Caki2 (cell line): ENCODE data around the gene ATG4C. TPM values are rescaled to one million over a fixed set of nuclear protein-coding genes. Genes with fewer than 3 reads are reported as not detected.

Experiments used
- DNase-seq: peaks from one replicate; pipeline ENCODE4 v3.0.0-alpha.2; 2015; ENCODE audit warnings: low read depth
- in situ Hi-C: cut with HindIII; loops from 2 replicates; pipeline ENCODE4 v1.10.0; 2016; ENCODE audit warnings: low sequenced_read_pairs, low pct_unique_long_range_greater_than_20kb, mixed read lengths
- total RNA-seq: library from RNA; depleted of rRNA; stranded (reverse); fragments of >200 nt; shearing (Covaris generic); gene quantifications from 2 replicates; pipeline ENCODE4 v1.2.3, GENCODE V29; 2014; ENCODE audit warnings: low replicate concordance; rRNA removed

The ATG4C gene
- total RNA-seq, 1 experiment from 2014 or later = 0.91 TPM

DNA sequence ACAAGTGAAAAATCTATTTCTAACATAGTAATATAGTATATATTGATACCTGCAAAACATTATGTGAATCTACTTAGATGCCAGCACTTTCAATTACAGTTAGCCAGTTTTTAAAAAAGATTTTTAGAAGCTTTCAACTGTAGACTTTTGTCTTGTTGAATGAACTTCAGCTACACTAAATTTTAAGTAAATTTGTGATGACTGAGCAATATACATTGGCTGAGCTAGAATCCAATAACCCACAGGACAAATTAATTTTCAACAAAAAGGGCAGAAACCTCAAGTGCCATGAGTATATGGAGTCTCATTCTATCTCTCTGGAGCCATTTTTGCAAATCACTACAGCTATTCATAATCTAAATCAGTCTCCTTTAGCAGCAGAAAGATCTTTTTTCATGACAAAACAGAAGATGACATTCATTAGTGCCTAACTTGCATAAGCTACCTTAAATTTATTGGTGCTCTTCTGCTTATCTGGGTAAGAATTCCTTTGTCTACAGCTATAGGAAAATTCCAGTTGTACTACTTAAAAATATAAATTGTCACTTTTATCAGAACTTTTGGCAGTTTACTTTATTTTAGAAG, 100.3 kb downstream of the ATG4C start:
- in situ Hi-C loops = no loop called here
- DNase-seq = no peak

DNA sequence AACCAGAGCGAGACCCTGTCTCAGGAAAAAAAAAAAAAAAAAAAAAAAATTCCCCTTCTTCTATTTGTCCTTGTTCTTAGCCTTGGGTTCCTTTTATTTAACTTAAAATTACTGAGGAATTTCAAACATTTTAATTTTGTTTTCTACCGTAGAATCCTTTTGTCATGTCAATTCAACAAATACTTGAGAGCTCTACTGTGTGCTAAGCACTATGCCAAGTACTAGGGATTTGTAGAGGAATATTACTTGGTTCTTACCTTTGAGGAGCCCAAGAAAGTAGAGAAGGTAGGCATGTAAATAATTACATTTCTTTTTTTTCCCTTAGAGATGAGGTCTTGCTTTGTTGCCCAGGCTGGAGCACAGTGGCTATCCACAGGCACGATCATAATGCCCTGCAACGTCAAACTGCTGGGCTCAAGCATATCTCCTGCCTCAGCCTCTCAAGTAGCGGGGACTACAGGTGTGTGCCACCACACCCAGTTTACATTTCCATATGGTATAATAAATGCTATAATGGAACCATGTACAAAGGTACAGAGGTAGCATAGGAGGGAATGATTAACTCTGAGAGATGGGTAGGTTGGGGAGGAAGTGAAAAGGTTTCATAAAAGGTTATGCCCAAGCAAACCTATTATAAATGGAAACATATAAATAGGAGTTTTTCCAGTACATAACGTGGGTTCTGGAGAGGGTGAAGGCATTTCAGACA, 104.0 kb downstream of the ATG4C start:
- no peak for DNase-seq
- in situ Hi-C loops = no loop called here

DNA sequence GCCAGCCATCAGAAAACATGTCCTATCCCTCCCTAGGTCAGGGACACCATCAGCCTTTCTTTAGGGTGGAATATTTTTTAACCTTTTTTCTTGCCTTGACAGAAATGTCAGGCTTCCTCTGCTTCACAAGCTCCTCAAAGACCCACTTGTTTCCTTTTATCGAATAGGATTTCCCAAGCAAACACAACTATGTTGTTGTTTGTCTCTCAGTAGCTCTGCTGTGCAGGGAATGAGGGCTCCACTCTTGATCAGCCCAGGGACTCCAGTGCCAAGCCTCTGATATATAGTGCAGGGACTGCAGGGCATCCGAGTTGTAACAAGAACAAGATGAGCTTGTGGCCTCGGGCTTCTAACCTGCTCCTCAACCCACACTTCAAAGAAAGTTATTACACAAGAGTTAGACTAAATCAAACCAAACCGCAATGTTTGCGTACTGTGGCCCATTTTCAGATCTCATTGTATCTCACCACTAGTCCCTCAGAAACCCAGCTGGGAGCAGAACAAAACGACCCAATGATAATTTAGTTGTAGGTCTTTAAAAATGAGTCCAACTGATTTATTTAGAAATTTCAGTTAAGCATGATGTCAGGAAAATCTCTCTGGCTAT, 108.1 kb downstream of the ATG4C start:
- in situ Hi-C loops = no loop called here
- no peak for DNase-seq

DNA sequence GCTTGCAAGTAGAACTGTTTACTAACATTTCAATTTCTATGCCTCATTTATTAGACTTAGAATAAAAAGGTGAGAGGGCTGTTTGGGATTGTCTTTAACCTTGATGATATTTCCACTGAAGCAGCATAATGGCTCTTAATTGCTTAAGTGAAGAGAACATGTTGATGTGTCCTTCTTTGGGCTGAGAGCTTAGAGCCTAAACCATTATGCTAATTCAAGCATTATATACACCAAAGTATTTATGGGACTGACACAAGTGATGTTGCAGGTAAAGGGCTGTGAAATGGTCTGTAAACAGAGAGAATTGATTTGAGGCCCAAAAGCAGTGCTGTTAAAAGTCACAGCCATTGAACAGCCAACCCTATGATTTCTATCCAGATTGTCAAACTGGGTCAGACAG, 113.9 kb downstream of the ATG4C start:
- in situ Hi-C loops = no loop called here
- no peak for DNase-seq

DNA sequence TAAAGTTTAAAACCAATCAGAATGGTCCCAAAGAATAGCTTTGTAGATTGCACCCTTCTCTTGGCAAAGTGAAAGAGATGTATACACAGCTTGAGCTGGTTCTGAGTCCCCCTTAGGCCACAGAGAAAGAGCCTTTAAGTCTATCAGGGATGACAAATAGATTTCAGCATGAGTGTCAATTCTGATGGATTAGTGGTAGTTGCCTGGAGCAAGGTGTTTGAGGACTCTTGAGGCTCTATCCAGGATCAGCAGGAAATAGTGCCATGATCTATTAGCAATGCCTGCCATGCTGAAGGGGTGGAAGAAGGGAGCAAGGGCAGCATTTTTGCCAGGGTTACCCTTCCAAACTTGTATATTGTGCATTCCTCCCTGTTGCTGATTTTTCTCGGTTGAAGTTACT, 116.6 kb downstream of the ATG4C start:
- DNase-seq = no peak
- in situ Hi-C loops = no loop called here

- DNase-seq = no peak
- in situ Hi-C loops = no loop called here
Measured at GRCh38 chr1:62901650-62902049, 117.7 kb downstream of the ATG4C start.

GRCh38 chr1:62903522-62903921, 119.6 kb downstream of the ATG4C start:
- DNase-seq = no peak
- in situ Hi-C loops = no loop called here

- in situ Hi-C loops = no loop called here
- no peak for DNase-seq
Measured at GRCh38 chr1:62903982-62904855, 120.3 kb downstream of the ATG4C start.

- in situ Hi-C loops = no loop called here
- no peak for DNase-seq
Measured at GRCh38 chr1:62904856-62905225, 120.9 kb downstream of the ATG4C start.

GRCh38 chr1:62905309-62905708, 121.4 kb downstream of the ATG4C start:
- no peak for DNase-seq
- in situ Hi-C loops = no loop called here

DNA sequence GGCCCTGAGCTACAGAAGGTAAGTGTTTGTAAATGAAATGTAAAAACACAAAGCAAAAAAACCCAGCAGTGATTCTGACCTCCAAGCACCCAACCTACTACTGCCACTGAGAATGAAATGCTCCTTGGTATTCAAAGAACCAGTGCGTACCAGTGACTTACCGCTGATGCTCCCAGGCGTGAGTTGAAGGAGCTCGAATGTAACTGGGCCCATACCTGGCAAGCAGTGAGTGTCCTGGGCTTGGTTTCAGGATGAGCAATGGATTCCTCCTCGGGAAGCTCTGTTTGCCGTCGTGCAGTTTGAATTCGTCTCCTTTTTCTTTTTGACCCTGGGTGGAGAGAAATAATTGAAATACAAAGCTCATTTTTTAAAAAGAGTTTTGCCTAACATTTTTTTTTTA, 121.9 kb downstream of the ATG4C start:
- DNase-seq = no peak
- in situ Hi-C loops = no loop called here

- in situ Hi-C loops = no loop called here
- no peak for DNase-seq
Measured at GRCh38 chr1:62906428-62906886, 122.5 kb downstream of the ATG4C start.

DNA sequence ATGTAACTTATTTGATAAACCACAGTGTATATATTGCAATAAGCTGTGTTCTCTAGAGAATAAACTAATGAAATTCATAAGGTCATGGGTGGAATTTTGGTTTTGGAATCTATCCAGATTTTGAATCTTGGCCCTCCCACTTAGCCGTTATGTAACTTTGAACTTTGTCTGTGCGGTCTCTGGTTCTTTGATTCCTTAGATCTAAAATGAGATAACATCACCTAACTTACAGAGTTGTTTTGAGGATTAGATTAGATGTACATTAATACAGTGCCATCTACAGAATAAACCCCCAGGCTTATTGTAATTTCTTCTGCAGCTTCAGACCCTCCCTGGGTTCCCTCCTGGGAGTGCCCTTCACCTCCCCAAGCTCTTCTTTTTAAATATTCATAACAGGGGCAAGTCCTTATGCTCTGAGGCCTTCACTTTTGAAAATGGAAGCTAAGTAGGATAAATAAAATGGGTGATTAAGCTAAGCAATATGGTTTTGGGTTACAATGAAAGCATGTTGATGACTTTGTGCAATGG, 124.3 kb downstream of the ATG4C start:
- in situ Hi-C loops = no loop called here
- DNase-seq = no peak

DNA sequence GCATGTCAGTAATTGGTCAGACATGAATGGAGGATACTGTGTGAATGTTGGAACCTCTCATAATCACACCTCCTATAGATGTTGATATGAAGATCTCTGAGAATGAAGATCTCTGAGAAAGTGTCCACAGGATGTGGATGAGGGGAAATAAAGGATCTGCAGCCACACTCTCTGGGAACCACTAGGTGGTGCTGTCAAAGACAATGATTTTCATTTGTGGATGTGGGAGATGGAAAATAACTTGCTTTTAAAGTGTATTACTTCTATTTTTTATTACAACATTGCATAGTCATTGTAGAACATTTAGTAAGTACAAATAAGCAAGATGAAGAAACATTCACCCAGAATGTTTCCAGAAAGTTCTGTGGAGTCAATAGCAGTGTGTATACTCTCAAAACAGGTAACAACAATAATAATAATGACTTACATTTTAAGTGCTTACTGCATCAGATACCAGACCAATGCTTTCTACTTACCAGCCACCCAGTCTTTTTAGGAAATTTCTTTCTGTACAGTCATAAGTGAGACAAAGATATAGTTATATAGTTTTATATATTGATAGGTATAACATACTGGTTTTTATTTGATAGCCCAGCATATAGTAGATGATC, 128.2 kb downstream of the ATG4C start:
- no peak for DNase-seq
- in situ Hi-C loops = no loop called here

Other genes starting within 250 kb of the ATG4C start
- not detected in 2 replicates for gene ANGPTL3, start 186.6 kb upstream of the ATG4C start, total RNA-seq
- 21.1 and 22.9 TPM in 2 replicates for gene DOCK7, start 95.7 kb upstream of the ATG4C start, total RNA-seq